Epithelial cell of proximal tubule (primary cell): Measurements from ENCODE around the gene BSG. TPM values are rescaled to one million over a fixed set of nuclear protein-coding genes. Genes with fewer than 3 reads are reported as not detected.

Experiments used
- DNase-seq: peaks from one replicate; pipeline ENCODE4 v3.0.0-alpha.2; 2011; ENCODE audit warnings: low read depth
- H3K4me3 ChIP-seq: 2 replicates; pipeline ENCODE4 v1.5.1; 2011; ENCODE audit warnings: low read depth, mild to moderate bottlenecking, low read length
- total RNA-seq: library from RNA; depleted of rRNA; stranded (reverse); fragments of >200 nt; gene quantifications from 2 replicates; pipeline ENCODE4 v1.2.3, GENCODE V29; 2015
- TF ChIP-seq, protein P1 (sequence below): conservative IDR thresholded peaks from 2 replicates; pipeline ENCODE4 v1.5.1; 2012; ENCODE audit warnings: low read depth, mild to moderate bottlenecking, low read length

The BSG gene
- total RNA-seq, 1 donor from 2014 or later = 705 TPM

DNA sequence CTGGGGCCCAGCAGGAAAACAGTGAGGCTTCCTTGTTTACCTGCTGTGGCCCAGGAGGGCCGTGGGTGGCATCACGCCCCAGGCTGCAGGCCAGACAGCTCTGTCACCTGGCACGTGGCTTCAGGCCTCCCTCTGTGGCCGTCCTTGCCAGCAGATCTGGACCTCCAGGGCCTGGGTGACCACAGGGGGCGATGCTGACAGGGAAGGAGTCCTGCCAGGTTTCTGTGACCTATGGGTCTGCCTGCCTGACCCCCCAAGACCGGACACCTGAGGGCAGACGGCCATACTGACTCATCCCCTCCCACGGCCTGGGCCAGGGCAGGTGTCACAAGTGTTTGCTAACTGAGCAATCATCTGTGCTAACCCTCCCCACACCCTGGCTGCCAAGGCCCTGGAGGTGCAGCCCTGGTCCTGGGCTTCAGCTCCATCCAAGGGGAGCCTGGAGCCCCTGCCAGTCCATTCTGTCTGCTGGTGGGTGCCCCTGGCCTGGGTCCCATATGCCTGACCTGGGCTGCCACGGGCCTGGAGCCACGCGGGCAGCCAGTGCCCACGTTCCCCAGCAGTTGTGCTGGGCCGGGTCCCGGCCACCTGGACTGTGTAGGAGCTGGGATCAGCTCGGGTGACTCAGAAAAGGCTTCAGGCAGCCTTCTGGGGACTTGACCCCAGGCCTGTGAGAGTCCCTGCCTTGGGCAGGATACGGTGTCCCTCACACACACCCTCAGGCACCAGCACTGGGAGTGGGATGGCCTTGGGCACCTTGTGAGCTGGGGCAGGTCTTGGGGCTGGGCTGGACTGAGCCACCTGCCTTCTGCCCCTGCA lies 37.2 kb upstream of the BSG start:
- no peak for DNase-seq
- H3K4me3 ChIP-seq = no peak overlapping the region
- TF ChIP-seq, protein P1, sequence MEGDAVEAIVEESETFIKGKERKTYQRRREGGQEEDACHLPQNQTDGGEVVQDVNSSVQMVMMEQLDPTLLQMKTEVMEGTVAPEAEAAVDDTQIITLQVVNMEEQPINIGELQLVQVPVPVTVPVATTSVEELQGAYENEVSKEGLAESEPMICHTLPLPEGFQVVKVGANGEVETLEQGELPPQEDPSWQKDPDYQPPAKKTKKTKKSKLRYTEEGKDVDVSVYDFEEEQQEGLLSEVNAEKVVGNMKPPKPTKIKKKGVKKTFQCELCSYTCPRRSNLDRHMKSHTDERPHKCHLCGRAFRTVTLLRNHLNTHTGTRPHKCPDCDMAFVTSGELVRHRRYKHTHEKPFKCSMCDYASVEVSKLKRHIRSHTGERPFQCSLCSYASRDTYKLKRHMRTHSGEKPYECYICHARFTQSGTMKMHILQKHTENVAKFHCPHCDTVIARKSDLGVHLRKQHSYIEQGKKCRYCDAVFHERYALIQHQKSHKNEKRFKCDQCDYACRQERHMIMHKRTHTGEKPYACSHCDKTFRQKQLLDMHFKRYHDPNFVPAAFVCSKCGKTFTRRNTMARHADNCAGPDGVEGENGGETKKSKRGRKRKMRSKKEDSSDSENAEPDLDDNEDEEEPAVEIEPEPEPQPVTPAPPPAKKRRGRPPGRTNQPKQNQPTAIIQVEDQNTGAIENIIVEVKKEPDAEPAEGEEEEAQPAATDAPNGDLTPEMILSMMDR = peak; percentile 28

GRCh38 chr19:536031-536880 lies 36.1 kb upstream of the BSG start:
- TF ChIP-seq, protein P1 = no peak
- H3K4me3 ChIP-seq = no peak overlapping the region
- DNase-seq = no peak

GRCh38 chr19:536881-537404 lies 35.5 kb upstream of the BSG start:
- TF ChIP-seq, protein P1 = no peak
- no peak overlapping the region for H3K4me3 ChIP-seq
- DNase-seq = no peak

DNA sequence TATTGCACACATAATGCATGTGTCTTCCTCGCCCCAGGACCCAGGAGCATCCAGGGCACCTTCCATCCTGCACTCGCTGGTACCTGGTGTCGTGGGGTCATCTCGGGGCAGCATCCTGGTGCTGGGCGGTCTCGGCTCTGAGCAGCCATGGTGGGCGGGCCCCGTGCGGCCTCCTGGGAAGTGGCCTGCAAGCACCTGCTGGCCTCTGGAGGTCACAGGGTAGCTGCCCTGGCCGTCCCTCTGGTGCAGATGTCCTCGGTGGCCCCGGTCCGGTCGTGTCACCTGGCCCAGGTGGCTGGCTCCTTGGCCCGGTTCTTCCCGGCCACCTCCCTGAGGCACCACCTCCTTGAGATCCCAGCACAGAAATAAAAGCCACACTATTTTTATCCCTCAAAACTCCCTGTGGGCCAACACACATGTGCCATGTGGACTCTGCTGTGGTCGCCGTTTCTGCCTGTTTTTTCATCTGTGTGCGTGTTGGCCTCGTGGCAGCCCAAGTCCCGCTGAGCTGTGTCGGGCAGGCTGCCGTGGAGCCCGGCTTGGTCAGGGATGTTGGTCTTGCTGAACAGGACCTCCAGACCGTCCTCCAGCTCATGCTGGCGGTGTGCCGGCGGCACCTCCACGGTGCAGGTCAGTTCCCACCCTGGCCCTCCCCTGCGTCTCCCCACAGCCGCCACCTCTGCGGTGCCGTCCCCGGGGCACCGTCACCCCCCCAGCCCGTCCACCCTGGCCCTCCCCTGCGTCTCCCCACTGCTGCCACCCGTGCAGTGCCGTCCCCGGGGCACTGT lies 33.6 kb upstream of the BSG start:
- TF ChIP-seq, protein P1 = no peak

GRCh38 chr19:539429-540030 lies 32.9 kb upstream of the BSG start:
- no peak overlapping the region for H3K4me3 ChIP-seq
- DNase-seq = no peak
- TF ChIP-seq, protein P1 = no peak

More for the DNA sequence above, 33.6 kb upstream of the BSG start:
- no peak for DNase-seq
- H3K4me3 ChIP-seq = no peak overlapping the region
